H9 (cell line): ENCODE results near the gene XPNPEP2. TPM values are rescaled to one million over a fixed set of nuclear protein-coding genes. Genes with fewer than 3 reads are reported as not detected.
A peak's percentile ranks its signal among the peaks of the same experiment; 100 is the strongest.

ENCODE experiments used
- DNase-seq: peaks from one replicate; pipeline ENCODE4 v3.0.0-alpha.2; 2017
- H2AFZ ChIP-seq: one replicate; pipeline ENCODE4 v1.6.1; 2013; ENCODE audit warnings: mild to moderate bottlenecking, low read length, control low read depth, moderate library complexity
- H2AK5ac ChIP-seq: 2 replicates; pipeline ENCODE4 v1.6.1; 2013; ENCODE audit warnings: low read length, control low read depth, mixed read lengths; ENCODE audit not compliant: insufficient read length
- H2BK120ac ChIP-seq: one replicate; pipeline ENCODE4 v1.6.1; 2013; ENCODE audit warnings: low read depth, mild to moderate bottlenecking, low read length, control low read depth, inconsistent platforms; ENCODE audit not compliant: poor library complexity, severe bottlenecking
- H2BK12ac ChIP-seq: 2 replicates; pipeline ENCODE4 v1.6.1; 2013; ENCODE audit warnings: low read length, control low read depth, mixed read lengths, low read depth; ENCODE audit not compliant: insufficient read length
- H2BK15ac ChIP-seq: 2 replicates; pipeline ENCODE4 v1.6.1; 2013; ENCODE audit warnings: low read depth, low read length, control low read depth
- H2BK20ac ChIP-seq: one replicate; pipeline ENCODE4 v1.6.1; 2013; ENCODE audit warnings: low read depth, mild to moderate bottlenecking, low read length, control low read depth, inconsistent platforms; ENCODE audit not compliant: poor library complexity, severe bottlenecking
- H2BK5ac ChIP-seq: 2 replicates; pipeline ENCODE4 v1.6.1; 2013; ENCODE audit warnings: low read length, control low read depth, mixed read lengths; ENCODE audit not compliant: insufficient read length
- H3K14ac ChIP-seq: 2 replicates; pipeline ENCODE4 v1.6.1; 2013; ENCODE audit warnings: low read length, control low read depth; ENCODE audit not compliant: insufficient read depth
- H3K18ac ChIP-seq: 2 replicates; pipeline ENCODE4 v1.6.1; 2013; ENCODE audit warnings: low read depth, mild to moderate bottlenecking, mixed read lengths, low read length, control low read depth; ENCODE audit not compliant: insufficient read length
- H3K23ac ChIP-seq: 2 replicates; pipeline ENCODE4 v1.6.1; 2013; ENCODE audit warnings: low read length, control low read depth, mixed read lengths, low read depth; ENCODE audit not compliant: insufficient read length
- H3K23me2 ChIP-seq: 2 replicates; pipeline ENCODE4 v1.6.1; 2013; ENCODE audit warnings: low read depth, mild to moderate bottlenecking, mixed read lengths, low read length, control low read depth; ENCODE audit not compliant: insufficient read length, poor library complexity, severe bottlenecking
- H3K27ac ChIP-seq: 2 replicates; pipeline ENCODE4 v1.5.1; 2013; ENCODE audit warnings: low read length, control low read depth, mixed read lengths, low read depth; ENCODE audit not compliant: insufficient read length
- H3K27me3 ChIP-seq: 2 replicates; pipeline ENCODE4 v1.6.1; 2013; ENCODE audit warnings: low read length, control low read depth, inconsistent platforms; ENCODE audit not compliant: insufficient read depth
- H3K4ac ChIP-seq: 2 replicates; pipeline ENCODE4 v1.6.1; 2013; ENCODE audit warnings: low read depth, mild to moderate bottlenecking, control low read depth, inconsistent platforms, low read length, moderate library complexity
- H3K4me1 ChIP-seq: 2 replicates; pipeline ENCODE4 v1.6.1; 2013; ENCODE audit warnings: low read length, control low read depth, inconsistent platforms; ENCODE audit not compliant: insufficient read depth
- H3K4me2 ChIP-seq: 2 replicates; pipeline ENCODE4 v1.6.1; 2013; ENCODE audit warnings: low read length, control low read depth, mixed read lengths; ENCODE audit not compliant: insufficient read length, insufficient read depth
- H3K56ac ChIP-seq: 2 replicates; pipeline ENCODE4 v1.6.1; 2013; ENCODE audit warnings: low read depth, mild to moderate bottlenecking, mixed read lengths, low read length, control low read depth; ENCODE audit not compliant: insufficient read length
- H3K79me1 ChIP-seq: 2 replicates; pipeline ENCODE4 v1.6.1; 2013; ENCODE audit warnings: low read depth, mild to moderate bottlenecking, moderate library complexity, low read length, control low read depth, inconsistent platforms; ENCODE audit not compliant: insufficient read depth, poor library complexity, severe bottlenecking
- H3K79me2 ChIP-seq: 2 replicates; pipeline ENCODE4 v1.6.1; 2013; ENCODE audit warnings: low read length, control low read depth, inconsistent platforms; ENCODE audit not compliant: insufficient read depth
- H3K9ac ChIP-seq: 2 replicates; pipeline ENCODE4 v1.6.1; 2013; ENCODE audit warnings: low read length, control low read depth, mixed read lengths; ENCODE audit not compliant: insufficient read length; ENCODE audit errors: extremely low read depth
- H3K9me3 ChIP-seq: one replicate; pipeline ENCODE4 v1.6.1; 2013; ENCODE audit warnings: low read depth, low read length, inconsistent platforms; ENCODE audit not compliant: control insufficient read depth
- H3T11ph ChIP-seq: one replicate; pipeline ENCODE4 v1.6.1; 2013; ENCODE audit warnings: mild to moderate bottlenecking, low read length, control low read depth, inconsistent platforms
- H4K20me1 ChIP-seq: one replicate; pipeline ENCODE4 v1.6.1; 2013; ENCODE audit not compliant: control insufficient read depth, insufficient read length, insufficient read depth
- H4K5ac ChIP-seq: 2 replicates; pipeline ENCODE4 v1.6.1; 2013; ENCODE audit warnings: low read depth, mild to moderate bottlenecking, mixed read lengths, low read length, control low read depth; ENCODE audit not compliant: insufficient read length
- H4K8ac ChIP-seq: replicated peaks from 2 replicates; pipeline ENCODE4 v1.6.1; 2013; ENCODE audit warnings: low read length, control low read depth, mixed read lengths, low read depth; ENCODE audit not compliant: insufficient read length
- H4K91ac ChIP-seq: 2 replicates; pipeline ENCODE4 v1.6.1; 2013; ENCODE audit warnings: low read depth, mild to moderate bottlenecking, moderate library complexity, mixed read lengths, low read length, control low read depth; ENCODE audit not compliant: insufficient read length
- H3K27ac Mint-ChIP-seq, 3 experiments: 2 replicates in 2 of 3; 3 replicates in 1 of 3; pipeline ENCODE4 v1.8.0; 2020 to 2021; ENCODE audit warnings: mixed read lengths in 3 of 3, mild to moderate bottlenecking in 1 of 3, moderate library complexity in 1 of 3
- H3K27me3 Mint-ChIP-seq: 2 replicates; pipeline ENCODE4 v1.8.0; 2021; ENCODE audit warnings: low read depth, mild to moderate bottlenecking, moderate library complexity, mixed read lengths
- H3K36me3 Mint-ChIP-seq, 3 experiments: 2 replicates in 2 of 3; 3 replicates in 1 of 3; pipeline ENCODE4 v1.8.0; 2020 to 2021; ENCODE audit warnings: low read depth in 3 of 3, mixed read lengths in 3 of 3; ENCODE audit not compliant: insufficient read depth in 1 of 3
- H3K4me1 Mint-ChIP-seq, 2 experiments: 2 replicates each; pipeline ENCODE4 v1.8.0; 2020; ENCODE audit warnings: mixed read lengths in 2 of 2
- H3K4me3 Mint-ChIP-seq, 2 experiments: 2 replicates in 1 of 2; 3 replicates in 1 of 2; pipeline ENCODE4 v1.8.0; 2020 to 2021; ENCODE audit warnings: mild to moderate bottlenecking in 2 of 2, mixed read lengths in 2 of 2, moderate library complexity in 1 of 2
- H3K9me3 Mint-ChIP-seq, 2 experiments: 2 replicates in 1 of 2; 3 replicates in 1 of 2; pipeline ENCODE4 v1.8.0; 2020; ENCODE audit warnings: mild to moderate bottlenecking in 2 of 2, mixed read lengths in 2 of 2, moderate library complexity in 1 of 2
- WGBS: extraction: QIAGEN DNeasy Blood & Tissue Kit; methylation state at CpG from one replicate; pipeline ENCODE4 v1.1.7; 2013; ENCODE audit warnings: missing lambda C conversion rate, low lambda C conversion rate, mixed read lengths; ENCODE audit not compliant: insufficient read length; ENCODE audit errors: extremely low coverage; 5-methylcytosine and 5-hydroxymethylcytosine counted together
- total RNA-seq: library from RNA; stranded (reverse); gene quantifications from 2 replicates; pipeline ENCODE4 v1.2.1, GENCODE V29; 2021
- TF ChIP-seq, protein P1 (sequence below): fragments of 200-600 bp; sonication (generic); conservative IDR thresholded peaks from 3 replicates; pipeline ENCODE4 v1.8.0; 2021; ENCODE audit warnings: antibody characterized with exemption, mild to moderate bottlenecking

The XPNPEP2 gene
- total RNA-seq, 1 experiment from 2014 or later, result 0.11 TPM

DNA sequence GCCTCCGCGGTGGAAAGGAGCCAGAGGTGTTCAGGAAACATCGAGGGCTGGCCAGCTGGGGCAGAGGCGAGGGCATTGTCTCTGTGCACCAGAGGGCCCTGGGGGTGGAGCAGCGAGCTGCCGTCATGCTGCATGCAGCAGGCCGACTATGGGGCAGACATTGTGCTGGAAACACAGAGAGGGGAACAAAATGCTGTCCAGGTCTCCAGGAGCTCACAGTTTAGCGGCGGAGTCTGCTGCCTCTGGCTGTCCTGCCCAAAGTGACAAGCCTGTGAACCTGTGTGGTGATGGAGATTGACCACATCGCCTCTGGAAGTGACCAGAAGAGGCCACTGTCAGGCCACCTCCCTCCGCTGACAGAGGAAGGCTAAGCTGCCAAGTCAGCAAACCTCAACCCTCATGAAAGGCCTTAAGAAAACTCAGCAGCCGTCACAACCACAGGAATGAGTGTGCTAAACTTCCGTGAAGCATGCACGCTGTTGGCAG, 20.8 kb downstream of the XPNPEP2 start:
- H2AK5ac ChIP-seq, result no peak overlapping the region
- TF ChIP-seq, protein P1, sequence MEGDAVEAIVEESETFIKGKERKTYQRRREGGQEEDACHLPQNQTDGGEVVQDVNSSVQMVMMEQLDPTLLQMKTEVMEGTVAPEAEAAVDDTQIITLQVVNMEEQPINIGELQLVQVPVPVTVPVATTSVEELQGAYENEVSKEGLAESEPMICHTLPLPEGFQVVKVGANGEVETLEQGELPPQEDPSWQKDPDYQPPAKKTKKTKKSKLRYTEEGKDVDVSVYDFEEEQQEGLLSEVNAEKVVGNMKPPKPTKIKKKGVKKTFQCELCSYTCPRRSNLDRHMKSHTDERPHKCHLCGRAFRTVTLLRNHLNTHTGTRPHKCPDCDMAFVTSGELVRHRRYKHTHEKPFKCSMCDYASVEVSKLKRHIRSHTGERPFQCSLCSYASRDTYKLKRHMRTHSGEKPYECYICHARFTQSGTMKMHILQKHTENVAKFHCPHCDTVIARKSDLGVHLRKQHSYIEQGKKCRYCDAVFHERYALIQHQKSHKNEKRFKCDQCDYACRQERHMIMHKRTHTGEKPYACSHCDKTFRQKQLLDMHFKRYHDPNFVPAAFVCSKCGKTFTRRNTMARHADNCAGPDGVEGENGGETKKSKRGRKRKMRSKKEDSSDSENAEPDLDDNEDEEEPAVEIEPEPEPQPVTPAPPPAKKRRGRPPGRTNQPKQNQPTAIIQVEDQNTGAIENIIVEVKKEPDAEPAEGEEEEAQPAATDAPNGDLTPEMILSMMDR, result no peak
- no peak overlapping the region for H3K56ac ChIP-seq
- no peak overlapping the region for H3T11ph ChIP-seq
- no peak overlapping the region for H2BK5ac ChIP-seq
- Mint-ChIP-seq H3K4me3 (no peak overlapping the region), H3K36me3 (no peaks in the 10 kb centered on the region; a peak in 1 of 7 replicates), H3K27me3 (0 out of 2 replicates have a peak, but pooled peaks cover 3% of the 10 kb centered on the region), H3K9me3 (peaks cover 0 to 62% of the 10 kb centered on the region in 2 experiments; a peak in 2 of 5 replicates), H3K4me1 (peaks cover 0 to 6% of the 10 kb centered on the region in 2 experiments; a peak in 1 of 4 replicates), H3K27ac (peak overlapping the region in 1 of 3 experiments; percentile 83; a peak in 2 of 7 replicates)
- H3K4me2 ChIP-seq, result no peak overlapping the region
- H4K8ac ChIP-seq, result no peak overlapping the region
- H3K18ac ChIP-seq, result no peak overlapping the region
- H2BK15ac ChIP-seq, result no peak overlapping the region
- no peak overlapping the region for H4K5ac ChIP-seq
- WGBS, result no CpG with 5 or more reads among the region's 14 CpGs
- H3K4me1 ChIP-seq, result no peaks in the 10 kb centered on the region
- no peak overlapping the region for H2BK20ac ChIP-seq
- no peak overlapping the region for H3K27ac ChIP-seq
- H4K91ac ChIP-seq, result no peak overlapping the region
- H3K79me2 ChIP-seq, result no peaks in the 10 kb centered on the region
- no peak overlapping the region for H3K9ac ChIP-seq
- H3K23me2 ChIP-seq, result peaks cover under 1% of the 10 kb centered on the region
- no peak overlapping the region; the same call in 1 of the 2 replicates for H3K14ac ChIP-seq
- H2BK120ac ChIP-seq, result no peak overlapping the region
- no peak overlapping the region for H2BK12ac ChIP-seq
- no peak overlapping the region for H3K4ac ChIP-seq
- no peak overlapping the region for H2AFZ ChIP-seq
- H4K20me1 ChIP-seq, result no peaks in the 10 kb centered on the region
- DNase-seq, result no peak
- H3K9me3 ChIP-seq, result peaks cover 6% of the 10 kb centered on the region
- no peaks in the 10 kb centered on the region for H3K79me1 ChIP-seq
- no peaks in the 10 kb centered on the region for H3K27me3 ChIP-seq
- H3K23ac ChIP-seq, result no peak overlapping the region
